A172 (cell line): ENCODE data around the gene CFAP206. TPM values are rescaled to one million over a fixed set of nuclear protein-coding genes. Genes with fewer than 3 reads are reported as not detected.
A peak's percentile ranks its signal among the peaks of the same experiment; 100 is the strongest.
"Not testable (repeated sequence)": the region's sequence is repeated elsewhere in the genome, so short reads cannot be mapped to it uniquely, and the experiment has no call there.

Experiments used
- DNase-seq: peaks from one replicate; pipeline ENCODE4 v3.0.0-alpha.2; 2015; ENCODE audit warnings: low spot score
- total RNA-seq: library from RNA; depleted of rRNA; stranded (reverse); fragments of >200 nt; shearing (Covaris generic); gene quantifications from 2 replicates; pipeline ENCODE4 v1.2.3, GENCODE V29; 2014

CFAP206 gene
- total RNA-seq, 1 experiment from 2014 or later: 0.71 TPM

DNA sequence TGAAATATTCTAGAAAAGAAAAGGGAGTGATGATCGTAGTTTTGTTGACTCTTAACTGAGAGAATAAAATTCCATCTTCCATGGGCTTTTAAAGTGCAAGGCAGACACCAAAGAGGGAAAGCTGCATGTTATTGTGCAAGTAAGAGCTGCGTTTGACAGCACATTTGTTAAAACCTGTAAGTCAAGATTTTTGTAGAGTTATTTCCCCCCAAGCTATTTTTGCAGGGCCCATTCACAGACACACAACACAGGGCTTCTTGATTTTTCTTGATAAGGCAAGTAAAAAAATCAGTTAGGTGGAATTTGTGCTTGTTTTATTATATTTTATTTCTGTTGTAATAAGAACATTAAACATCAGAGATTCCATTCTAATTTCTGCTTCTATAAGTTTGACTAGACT, 13.8 kb downstream of the CFAP206 start:
- DNase-seq: no peak

DNA sequence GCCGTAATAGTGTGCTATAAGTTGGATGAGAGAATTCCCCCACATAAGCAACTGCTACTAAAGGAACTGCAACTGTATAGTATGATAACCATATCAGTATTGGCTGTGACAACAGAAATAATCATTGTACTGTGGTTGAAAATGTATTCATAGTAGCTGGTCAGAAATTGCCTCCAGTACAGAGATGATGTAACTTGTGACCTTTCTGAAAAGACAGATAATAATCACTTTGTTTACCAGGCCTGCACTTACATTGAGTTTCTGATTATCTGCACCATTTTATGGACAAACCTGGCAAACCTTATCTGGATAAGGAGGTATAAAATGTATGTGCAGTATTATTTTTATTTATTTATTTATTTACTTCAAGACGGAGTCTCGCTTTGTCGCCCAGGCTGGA, 19.0 kb downstream of the CFAP206 start:
- no peak for DNase-seq

- no peak for DNase-seq
Observed at GRCh38 chr6:87430499-87430898, 22.7 kb downstream of the CFAP206 start.

- DNase-seq: no peak
Observed at GRCh38 chr6:87431263-87431662, 23.5 kb downstream of the CFAP206 start.

DNA sequence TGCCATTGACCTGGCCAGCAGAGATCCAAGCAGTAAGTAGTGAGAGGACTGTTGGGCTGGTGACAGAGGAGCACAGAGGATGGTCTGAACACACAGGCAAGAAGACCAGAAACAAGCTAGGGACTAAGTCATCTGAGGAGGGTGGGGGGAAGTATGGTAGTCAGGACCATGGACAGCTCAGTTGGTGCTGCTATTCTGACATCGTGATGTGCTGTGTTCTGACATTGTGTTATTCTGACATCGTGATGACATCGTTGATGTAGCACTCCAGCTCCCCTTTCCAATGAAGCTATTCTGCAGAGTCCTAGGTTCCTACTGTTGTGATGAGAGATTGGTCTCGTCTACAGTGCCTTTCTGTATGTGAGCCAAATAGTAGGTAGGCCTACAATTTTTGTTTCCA, 28.7 kb downstream of the CFAP206 start:
- DNase-seq: peak; percentile 77

- no peak for DNase-seq
Observed at GRCh38 chr6:87441711-87442110, 33.9 kb downstream of the CFAP206 start.

DNA sequence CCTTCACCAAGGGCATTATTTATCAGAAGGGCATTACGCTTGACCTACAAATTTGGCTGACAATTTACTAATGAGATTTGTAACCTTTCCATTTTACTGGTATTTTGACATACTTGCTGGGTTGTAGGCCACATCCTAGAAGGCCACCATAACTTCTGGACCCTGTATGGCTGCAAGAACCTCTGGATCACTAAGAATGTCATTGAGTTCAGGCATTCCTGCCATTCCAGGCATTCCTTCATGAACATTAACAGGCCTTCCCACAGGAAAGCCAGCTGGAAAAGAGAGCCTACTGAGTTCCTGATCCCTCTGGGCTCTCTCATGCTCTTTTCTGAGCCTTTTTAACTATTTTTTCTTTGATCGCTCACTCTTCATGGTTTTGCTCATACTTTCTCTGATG, 36.6 kb downstream of the CFAP206 start:
- peak; percentile 14 for DNase-seq

DNA sequence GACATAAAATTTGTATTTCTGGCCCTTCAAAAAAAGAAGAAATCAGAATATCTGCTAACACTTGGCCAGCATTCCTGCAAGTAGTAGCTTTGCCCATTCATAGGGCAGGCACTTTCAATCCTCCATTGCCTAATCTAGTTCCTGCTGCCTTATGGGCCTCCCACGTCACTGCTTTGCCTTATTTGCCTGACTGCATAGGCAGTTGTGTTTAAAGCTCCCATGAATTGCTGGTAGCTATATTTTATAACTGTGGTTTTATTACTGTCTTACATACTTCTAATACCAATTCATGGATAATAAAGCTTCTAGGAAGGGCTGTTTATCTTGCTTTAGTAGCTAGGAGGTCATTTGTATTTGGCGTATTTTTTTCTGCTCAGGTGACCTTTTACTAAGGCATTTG, 57.3 kb downstream of the CFAP206 start:
- no peak for DNase-seq

- peak; percentile 61 for DNase-seq
Observed at GRCh38 chr6:87472525-87473418, 65.0 kb downstream of the CFAP206 start, which contains the start of gene SLC35A1. Gene SLC35A1, plus strand, starts transcription at chr6:87472974. Its CDS starts 30 bp downstream, at chr6:87473004.

DNA sequence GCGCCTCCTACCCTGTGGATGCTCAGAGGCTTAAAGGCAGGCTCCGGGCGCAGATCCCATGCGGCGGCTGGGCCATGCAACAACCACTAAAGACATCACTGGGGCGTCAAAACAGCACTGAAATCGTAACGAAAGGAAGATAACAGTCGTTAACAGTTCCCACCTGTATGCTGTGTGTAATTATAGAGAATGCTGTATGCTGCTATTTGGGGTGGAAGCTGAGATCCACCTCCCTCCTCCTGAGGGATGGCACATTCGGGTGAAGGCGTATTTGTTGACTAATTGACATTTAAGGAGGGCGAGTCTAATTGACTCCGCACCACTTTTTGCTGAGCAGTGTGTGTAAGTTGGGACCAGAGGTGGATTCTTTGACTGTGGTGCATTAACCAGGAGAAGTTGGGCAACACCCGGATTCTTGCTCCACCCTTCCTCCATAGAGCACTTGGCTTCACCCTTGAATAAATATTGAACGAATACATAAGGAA, 65.7 kb downstream of the CFAP206 start:
- no peak for DNase-seq

DNA sequence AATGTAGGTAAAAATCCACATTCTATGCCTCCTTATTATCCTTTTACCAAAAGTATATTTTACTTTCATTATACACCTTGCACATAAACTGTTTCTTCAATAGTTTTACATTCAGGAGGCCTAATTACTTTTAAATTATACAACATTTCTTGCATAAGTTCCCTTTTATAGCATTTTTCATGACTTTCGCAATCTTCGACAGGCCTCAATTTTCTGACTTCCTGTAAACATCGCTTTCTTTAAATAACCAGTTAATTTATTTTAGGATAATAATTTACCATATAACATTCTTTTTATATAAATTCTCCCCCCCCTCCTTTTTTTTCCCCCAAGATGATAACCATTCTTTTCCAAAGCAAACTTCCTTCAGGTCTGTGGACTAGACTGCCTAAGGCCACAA, 74.2 kb downstream of the CFAP206 start:
- no peak for DNase-seq

- DNase-seq: no peak
Observed at GRCh38 chr6:87482366-87482765, 74.6 kb downstream of the CFAP206 start.

DNA sequence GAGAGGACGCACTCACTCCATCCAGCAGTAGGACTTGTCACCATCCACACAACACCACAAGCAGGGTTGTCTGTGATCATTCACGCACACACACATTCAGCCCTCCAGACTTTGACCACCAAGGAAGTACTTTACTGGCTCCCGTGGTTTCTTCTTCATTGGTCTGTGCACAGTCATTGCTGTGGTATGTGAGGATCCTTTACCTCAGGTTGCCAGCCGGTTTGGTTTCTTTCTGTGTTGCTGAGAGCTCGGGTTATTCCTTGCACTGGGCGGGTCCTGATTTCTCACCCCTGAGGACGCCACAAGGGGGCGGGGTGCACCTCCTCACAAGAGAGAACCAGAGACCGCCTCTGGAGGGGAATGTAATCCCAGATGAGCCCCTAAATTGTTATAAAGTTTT, 76.2 kb downstream of the CFAP206 start:
- peak; percentile 27 for DNase-seq

DNA sequence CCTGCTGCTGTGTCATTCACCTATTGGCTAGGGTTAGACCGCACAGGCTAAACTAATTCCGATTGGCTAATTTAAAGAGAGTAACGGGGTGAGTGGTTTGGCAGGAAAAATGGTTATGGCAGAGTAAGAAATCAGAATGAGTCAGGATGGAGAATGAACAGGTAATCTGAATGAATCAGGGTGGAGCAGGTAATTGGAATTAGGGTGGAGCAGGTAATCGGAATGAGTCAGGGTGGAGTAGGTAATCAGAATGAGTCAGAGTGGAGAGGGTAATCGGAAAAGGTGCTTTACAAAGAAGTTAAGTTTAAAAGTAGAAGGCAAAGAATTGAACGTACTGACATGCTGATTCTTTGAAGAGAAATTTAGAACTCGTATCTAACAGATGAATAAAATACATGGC, 76.7 kb downstream of the CFAP206 start:
- DNase-seq: no peak

GRCh38 chr6:87487555-87487954, 79.8 kb downstream of the CFAP206 start:
- no peak for DNase-seq

- DNase-seq: not testable (repeated sequence)
Observed at GRCh38 chr6:87489326-87489725, 81.6 kb downstream of the CFAP206 start.

DNA sequence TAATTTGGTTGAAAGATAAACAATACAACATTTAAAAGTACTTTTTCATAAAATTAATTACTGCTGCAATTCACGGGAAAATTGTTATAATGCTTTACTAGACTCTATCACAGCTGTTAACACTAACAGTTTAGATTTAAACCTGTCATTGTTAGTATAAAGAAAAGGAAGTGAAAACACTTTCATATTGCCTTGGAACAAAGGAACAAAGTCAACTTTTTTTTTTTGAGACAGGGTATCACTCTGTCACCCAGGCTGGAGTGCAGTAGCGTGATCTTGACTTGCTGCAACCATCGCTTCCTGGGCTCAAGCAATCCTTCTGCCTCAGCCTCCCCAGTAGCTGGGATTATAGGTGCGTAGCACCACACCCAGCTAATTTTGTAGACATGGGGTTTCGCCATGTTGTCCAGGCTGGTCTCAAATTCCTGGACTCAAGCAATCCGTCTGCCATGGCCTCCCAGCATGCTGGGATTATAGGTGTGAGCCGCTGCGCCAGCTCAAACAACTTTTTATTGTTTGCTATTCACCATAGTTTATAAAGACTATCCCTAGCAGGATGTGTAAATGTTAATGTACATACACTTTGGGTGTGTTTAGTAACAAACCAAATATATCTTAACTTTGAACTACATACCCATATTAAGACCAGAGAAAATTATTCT, 87.1 kb downstream of the CFAP206 start:
- DNase-seq: no peak

DNA sequence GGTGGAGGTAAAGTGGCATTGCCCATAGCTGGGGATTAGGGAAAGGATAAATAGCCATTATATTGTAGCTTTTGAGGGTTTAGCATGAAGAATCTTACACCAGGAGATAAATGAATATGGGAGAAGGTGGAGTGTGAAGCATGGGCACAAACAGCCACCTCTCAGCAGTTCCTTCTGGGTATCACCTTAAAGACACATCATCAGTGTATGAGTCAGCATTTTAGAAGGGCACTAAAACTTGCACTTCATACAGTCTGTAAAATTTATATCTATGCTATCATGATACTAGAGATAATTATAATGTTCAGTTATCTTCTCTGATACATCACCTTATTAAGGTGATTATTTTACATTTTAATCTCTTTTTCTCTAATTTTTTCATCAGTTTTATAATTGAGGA, 90.3 kb downstream of the CFAP206 start:
- DNase-seq: no peak

DNA sequence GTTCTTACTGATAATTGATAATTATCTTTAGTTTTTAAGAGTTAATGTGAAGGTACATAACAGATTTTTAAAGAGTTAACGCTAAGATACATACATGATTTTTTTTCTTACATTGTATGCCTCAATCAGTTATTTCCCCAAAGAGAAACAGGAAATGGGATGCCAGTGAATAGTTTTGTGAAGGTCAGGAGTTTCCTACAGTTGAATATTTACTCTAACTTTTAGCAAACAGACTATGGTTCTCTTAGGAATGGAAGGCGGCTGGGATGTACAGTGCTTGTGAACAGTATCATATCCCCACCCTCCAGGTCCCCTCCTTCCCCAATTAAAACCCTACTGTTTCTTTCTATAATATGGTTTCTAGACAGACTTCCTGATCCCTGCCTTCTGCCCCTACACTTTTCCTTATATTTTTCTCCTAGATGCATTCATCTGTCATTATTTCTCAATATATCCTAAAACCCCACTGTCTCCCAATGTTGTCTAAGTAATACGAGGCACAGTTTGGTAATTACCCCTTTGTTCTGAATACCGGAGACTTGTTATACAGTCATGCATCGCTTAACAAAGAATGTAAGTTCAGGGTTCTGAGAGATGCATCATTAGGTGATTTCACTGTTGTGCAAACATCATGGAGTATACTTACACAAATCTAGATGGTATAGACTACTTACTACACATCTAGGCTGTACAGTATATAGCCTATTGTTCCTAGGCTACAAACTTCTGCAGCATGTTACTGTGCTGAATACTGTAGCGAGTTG, 94.2 kb downstream of the CFAP206 start:
- DNase-seq: no peak

GRCh38 chr6:87504441-87504840, 96.7 kb downstream of the CFAP206 start:
- no peak for DNase-seq
